AG04449 (cell line): ENCODE results near the gene RNF39.

Source experiments
- CTCF ChIA-PET: fragments of 350-600 bp; formaldehyde crosslinking; extraction: SDS; loops from one replicate; lab custom pipeline; 2021; ENCODE audit warnings: antibody characterized with exemption; lab: Yijun Ruan, JAX
- POLR2A ChIA-PET: fragments of 400-600, 350-600 bp; formaldehyde crosslinking; extraction: SDS; loops from one replicate; lab custom pipeline; 2020; ENCODE audit warnings: antibody characterized with exemption, inconsistent platforms; lab: Yijun Ruan, JAX
- DNase-seq: peaks from one replicate; pipeline ENCODE4 v3.0.0-alpha.2; 2010; ENCODE audit warnings: low read depth, low spot score
- H3K4me3 ChIP-seq: 2 replicates; pipeline ENCODE4 v1.5.1; 2011; ENCODE audit warnings: low read depth, mild to moderate bottlenecking, control low read depth, low read length
- TF ChIP-seq, protein P1 (sequence below): IDR thresholded peaks from one replicate; pipeline ENCODE4 v1.5.1; 2011; ENCODE audit warnings: mild to moderate bottlenecking, moderate library complexity, low read length, control low read depth, inconsistent platforms; ENCODE audit not compliant: insufficient read depth; ENCODE audit errors: missing control alignments

RNF39 gene

GRCh38 chr6:30066082-30066481 is 9.5 kb downstream of the RNF39 start:
- peak overlapping the region; percentile 77 for H3K4me3 ChIP-seq
- CTCF ChIA-PET: interaction anchor here (0.8 to 1.9 kb wide), 6 partner anchors 12 to 415 kb away, joined by 3 to 7 read pairs (median 4); no protein-coding TSS in a partner anchor
- DNase-seq: no peak
- TF ChIP-seq, protein P1, sequence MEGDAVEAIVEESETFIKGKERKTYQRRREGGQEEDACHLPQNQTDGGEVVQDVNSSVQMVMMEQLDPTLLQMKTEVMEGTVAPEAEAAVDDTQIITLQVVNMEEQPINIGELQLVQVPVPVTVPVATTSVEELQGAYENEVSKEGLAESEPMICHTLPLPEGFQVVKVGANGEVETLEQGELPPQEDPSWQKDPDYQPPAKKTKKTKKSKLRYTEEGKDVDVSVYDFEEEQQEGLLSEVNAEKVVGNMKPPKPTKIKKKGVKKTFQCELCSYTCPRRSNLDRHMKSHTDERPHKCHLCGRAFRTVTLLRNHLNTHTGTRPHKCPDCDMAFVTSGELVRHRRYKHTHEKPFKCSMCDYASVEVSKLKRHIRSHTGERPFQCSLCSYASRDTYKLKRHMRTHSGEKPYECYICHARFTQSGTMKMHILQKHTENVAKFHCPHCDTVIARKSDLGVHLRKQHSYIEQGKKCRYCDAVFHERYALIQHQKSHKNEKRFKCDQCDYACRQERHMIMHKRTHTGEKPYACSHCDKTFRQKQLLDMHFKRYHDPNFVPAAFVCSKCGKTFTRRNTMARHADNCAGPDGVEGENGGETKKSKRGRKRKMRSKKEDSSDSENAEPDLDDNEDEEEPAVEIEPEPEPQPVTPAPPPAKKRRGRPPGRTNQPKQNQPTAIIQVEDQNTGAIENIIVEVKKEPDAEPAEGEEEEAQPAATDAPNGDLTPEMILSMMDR: no peak
- POLR2A ChIA-PET: no interaction called here

GRCh38 chr6:30063315-30063714 is 12.3 kb downstream of the RNF39 start:
- POLR2A ChIA-PET: no interaction called here

GRCh38 chr6:30062471-30063178 is 12.9 kb downstream of the RNF39 start:
- CTCF ChIA-PET: interaction anchor here (1.9 kb wide), 1 partner anchor 11 kb away, joined by 8 read pairs; no protein-coding TSS in a partner anchor
- TF ChIP-seq, protein P1: no peak
- no peak overlapping the region for H3K4me3 ChIP-seq
- POLR2A ChIA-PET: no interaction called here
- no peak for DNase-seq

More at GRCh38 chr6:30063315-30063714, 12.3 kb downstream of the RNF39 start:
- CTCF ChIA-PET: no interaction called here
- TF ChIP-seq, protein P1: no peak
- DNase-seq: no peak
- H3K4me3 ChIP-seq: no peak overlapping the region

DNA sequence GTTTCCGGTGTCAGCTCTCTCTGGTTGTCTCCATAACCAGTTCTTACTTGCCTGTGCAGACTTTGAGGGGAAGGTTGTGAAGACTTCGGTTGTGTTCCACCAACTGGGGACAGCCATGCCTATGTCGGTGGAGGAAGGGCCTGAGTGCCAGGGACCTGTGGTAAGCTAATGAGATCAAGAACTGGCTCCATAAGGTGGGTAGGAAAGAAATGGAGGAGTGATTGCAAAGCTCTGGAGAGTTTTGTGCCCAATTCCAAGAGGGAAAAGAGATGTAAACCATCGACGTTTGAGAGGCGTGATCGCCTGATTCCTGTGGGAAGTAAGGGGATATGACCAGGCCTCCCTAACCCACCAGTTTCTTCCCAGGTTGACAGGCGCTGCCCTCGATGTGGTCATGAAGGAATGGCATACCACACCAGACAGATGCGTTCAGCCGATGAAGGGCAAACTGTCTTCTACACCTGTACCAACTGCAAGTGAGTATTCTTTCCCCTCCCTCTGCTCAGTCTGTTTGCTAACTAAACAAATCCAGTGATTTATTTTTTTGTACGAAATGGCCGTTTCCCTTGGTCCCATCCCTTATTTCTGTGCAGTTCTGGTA is 13.6 kb downstream of the RNF39 start:
- TF ChIP-seq, protein P1: no peak
- ChIA-PET POLR2A (interaction anchor here (1.3 kb wide), 2 partner anchors 10 kb away, joined by 5 to 10 read pairs; no protein-coding TSS in a partner anchor), CTCF (interaction anchor here (1.2 to 1.9 kb wide), 2 partner anchors 10 to 43 kb away, joined by 4 to 8 read pairs; no protein-coding TSS in a partner anchor)
- peak overlapping the region; percentile 88 for H3K4me3 ChIP-seq
- DNase-seq: no peak

GRCh38 chr6:30061092-30061857 is 14.3 kb downstream of the RNF39 start, which contains the start of gene POLR1H:
POLR1H (plus strand) TSS chr6:30061265; CDS start chr6:30061525, 260 bp downstream.
- ChIA-PET CTCF (interaction anchor here (0.9 to 1.9 kb wide), 7 partner anchors 9 to 213 kb away, joined by 3 to 8 read pairs (median 4); no protein-coding TSS in a partner anchor), POLR2A (interaction anchor here (0.6 to 1.3 kb wide), 3 partner anchors 10 to 246 kb away, joined by 3 to 10 read pairs (median 5); no protein-coding TSS in a partner anchor)
- H3K4me3 ChIP-seq: peak within 1 kb of the TSS; percentile 88
- peak; percentile 72 for DNase-seq
- TF ChIP-seq, protein P1: no peak
